Sigmoid colon (tissue), 7 donors: ENCODE measurements around the gene CDK3. TPM values are rescaled to one million over a fixed set of nuclear protein-coding genes. Genes with fewer than 3 reads are reported as not detected.

Experiments
- DNase-seq: peaks from one replicate; pipeline ENCODE4 v3.0.0-alpha.2; 2019
- H3K27ac ChIP-seq, 4 donors: fragments of 200-600 bp; sonication (generic); one replicate each; pipeline ENCODE4 v1.5.1; 2016 to 2019; ENCODE audit warnings: mild to moderate bottlenecking in 1 of 4
- H3K27me3 ChIP-seq, 3 donors: fragments of 200-600 bp; sonication (generic); one replicate each; pipeline ENCODE4 v1.5.1; 2019; ENCODE audit warnings: mild to moderate bottlenecking in 1 of 3
- H3K36me3 ChIP-seq, 4 donors: fragments of 200-600 bp; sonication (generic); one replicate each; pipeline ENCODE4 v1.5.1; 2016 to 2019
- H3K4me1 ChIP-seq, 4 donors: fragments of 200-600 bp; sonication (generic); one replicate each; pipeline ENCODE4 v1.5.1; 2017 to 2019
- H3K4me3 ChIP-seq, 4 donors: fragments of 200-600 bp; sonication (generic); one replicate each; pipeline ENCODE4 v1.5.1; 2017 to 2019; ENCODE audit warnings: mild to moderate bottlenecking in 2 of 4, moderate library complexity in 1 of 4
- H3K9me3 ChIP-seq, 4 donors: fragments of 200-600 bp in 3 of 4; sonication (generic) in 3 of 4; one replicate each; pipeline versions ENCODE4 v1.5.1 to v1.6.1; 2013 to 2019
- CTCF ChIP-seq, 4 experiments: fragments of 450-650 bp in 3 of 4; fragments of 200-600 bp in 1 of 4; IDR thresholded peaks; one replicate each; pipeline ENCODE4 v1.5.1; 2016 to 2019; ENCODE audit warnings: antibody characterized with exemption in 4 of 4, mild to moderate bottlenecking in 3 of 4, moderate library complexity in 2 of 4
- EP300 ChIP-seq, 4 donors: sonication (generic); formaldehyde crosslinking; IDR thresholded peaks; one replicate each; pipeline ENCODE4 v1.6.1; 2017; ENCODE audit warnings: antibody characterized with exemption in 4 of 4
- POLR2A ChIP-seq, 2 donors: fragments of 450-650 bp; IDR thresholded peaks; one replicate each; pipeline ENCODE4 v1.6.1; 2016; ENCODE audit warnings: antibody characterized with exemption in 2 of 2, mild to moderate bottlenecking in 2 of 2, moderate library complexity in 2 of 2
- POLR2AphosphoS5 ChIP-seq, 4 donors: sonication (generic); formaldehyde crosslinking; IDR thresholded peaks; one replicate each; pipeline ENCODE4 v1.6.1; 2017; ENCODE audit warnings: antibody characterized with exemption in 4 of 4
- WGBS, 2 donors: extraction: QIAGEN DNeasy Blood & Tissue Kit; methylation state at CpG; one replicate each; pipeline ENCODE4 v1.1.7; 2013; 5-methylcytosine and 5-hydroxymethylcytosine counted together
- intact Hi-C: fragments of 100-400 bp; cut with DNase I; formaldehyde crosslinking; loops from one replicate; pipeline ENCODE4 v1.15.1; 2023
- polyA plus RNA-seq, 3 donors: library from polyadenylated mRNA; stranded (reverse); fragments of 200-250 nt; gene quantifications; one replicate each; pipeline ENCODE4 v1.2.3, GENCODE V29; 2013
- total RNA-seq, 4 donors: library from RNA; depleted of rRNA; stranded (reverse); fragments of >200 nt; gene quantifications; one replicate each; pipeline ENCODE4 v1.1.0, GENCODE V29; 2016
- donor health status: healthy with polysubstance abuse.
- donor health status: Bipolar disorder and iron deficiency.
- donor health status: healthy.

Gene CDK3
- total and polyA plus RNA-seq, 7 donors, result 0.71 to 15.0 (median 7.3) TPM; not detected in 1

GRCh38 chr17:75981019-75981615 is 19.5 kb upstream of the CDK3 start:
- intact Hi-C loops, result no loop called here
- H3K27me3 ChIP-seq, result no peaks in the 10 kb centered on the region
- no peaks in the 10 kb centered on the region for H3K9me3 ChIP-seq
- H3K27ac ChIP-seq, result peak overlapping the region in 1 of 4 donors; percentile 97
- no peaks in the 10 kb centered on the region for H3K36me3 ChIP-seq
- no peak for DNase-seq
- H3K4me1 ChIP-seq, result peaks cover 0 to 32% (median 27%) of the 10 kb centered on the region in 4 donors
- WGBS, 2 donors, result 92 to 94% methylated on average over 7 of the region's 7 CpGs
- H3K4me3 ChIP-seq, result no peak overlapping the region
- TF ChIP-seq POLR2A (IDR thresholded peaks at IDR 0.05) (no peak), CTCF (IDR thresholded peaks at IDR 0.05) (no peak)

GRCh38 chr17:75983501-75984181 is 17.0 kb upstream of the CDK3 start:
- Histone ChIP-seq H3K4me3 (no peak overlapping the region), H3K36me3 (no peaks in the 10 kb centered on the region), H3K4me1 (peaks cover 0 to 10% (median 6%) of the 10 kb centered on the region in 4 donors), H3K27me3 (no peaks in the 10 kb centered on the region), H3K9me3 (no peaks in the 10 kb centered on the region), H3K27ac (no peak overlapping the region)
- TF ChIP-seq CTCF (IDR thresholded peaks at IDR 0.05) (no peak), EP300 (IDR thresholded peaks at IDR 0.05) (no peak), POLR2AphosphoS5 (IDR thresholded peaks at IDR 0.05) (no peak)
- 44 to 74% methylated on average over 6 of the region's 6 CpGs for WGBS, 2 donors
- intact Hi-C loops, result no loop called here
- DNase-seq, result no peak

DNA sequence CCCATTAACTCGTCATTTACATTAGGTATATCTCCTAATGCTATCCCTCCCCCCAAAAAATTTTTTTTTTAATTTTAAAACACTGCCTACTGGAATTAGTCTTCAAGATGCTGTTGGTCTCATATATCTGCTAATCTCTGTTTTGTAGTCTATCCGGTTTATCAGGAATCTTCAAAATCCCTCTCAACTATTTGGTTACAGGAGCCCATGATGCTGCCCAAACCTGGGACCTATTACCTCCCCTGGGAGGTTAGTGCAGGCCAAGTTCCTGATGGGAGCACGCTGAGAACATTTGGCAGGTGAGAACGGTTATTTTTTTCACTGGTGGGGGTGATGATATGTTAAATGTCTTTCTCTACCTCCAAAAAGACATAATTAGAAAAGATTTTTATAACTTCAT is 14.7 kb upstream of the CDK3 start:
- no peak for DNase-seq
- Histone ChIP-seq H3K4me3 (no peak overlapping the region), H3K4me1 (no peaks in the 10 kb centered on the region), H3K27ac (no peak overlapping the region), H3K36me3 (no peaks in the 10 kb centered on the region), H3K27me3 (no peaks in the 10 kb centered on the region), H3K9me3 (no peaks in the 10 kb centered on the region)
- 94 to 98% methylated on average over 4 of the region's 4 CpGs for whole genome bisulfite sequencing, 2 donors
- intact Hi-C loops, result no loop called here
- TF ChIP-seq EP300 (IDR thresholded peaks at IDR 0.05) (no peak), POLR2A (IDR thresholded peaks at IDR 0.05) (no peak), POLR2AphosphoS5 (IDR thresholded peaks at IDR 0.05) (no peak), CTCF (IDR thresholded peaks at IDR 0.05) (no peak)

GRCh38 chr17:75987041-75987440 is 13.6 kb upstream of the CDK3 start:
- no peak overlapping the region for H3K4me3 ChIP-seq
- no peaks in the 10 kb centered on the region for H3K9me3 ChIP-seq
- H3K4me1 ChIP-seq, result no peaks in the 10 kb centered on the region
- peaks cover 0 to 9% (median 0%) of the 10 kb centered on the region in 4 donors for H3K36me3 ChIP-seq
- TF ChIP-seq POLR2AphosphoS5 (IDR thresholded peaks at IDR 0.05) (no peak), POLR2A (IDR thresholded peaks at IDR 0.05) (no peak), EP300 (IDR thresholded peaks at IDR 0.05) (no peak), CTCF (IDR thresholded peaks at IDR 0.05) (no peak)
- 79 to 84% methylated on average over 4 of the region's 4 CpGs for WGBS, 2 donors
- no peak overlapping the region for H3K27ac ChIP-seq
- intact Hi-C loops, result no loop called here
- no peak for DNase-seq
- no peaks in the 10 kb centered on the region for H3K27me3 ChIP-seq
